H9 (cell line): ENCODE data around the gene ATRX. TPM values are rescaled to one million over a fixed set of nuclear protein-coding genes. Genes with fewer than 3 reads are reported as not detected.
"Not testable (repeated sequence)": the region's sequence is repeated elsewhere in the genome, so short reads cannot be mapped to it uniquely, and the experiment has no call there.

Experiments
- DNase-seq: peaks from one replicate; pipeline ENCODE4 v3.0.0-alpha.2; 2017
- H2AFZ ChIP-seq: one replicate; pipeline ENCODE4 v1.6.1; 2013; ENCODE audit warnings: mild to moderate bottlenecking, low read length, control low read depth, moderate library complexity
- H2AK5ac ChIP-seq: 2 replicates; pipeline ENCODE4 v1.6.1; 2013; ENCODE audit warnings: low read length, control low read depth, mixed read lengths; ENCODE audit not compliant: insufficient read length
- H2BK120ac ChIP-seq: one replicate; pipeline ENCODE4 v1.6.1; 2013; ENCODE audit warnings: low read depth, mild to moderate bottlenecking, low read length, control low read depth, inconsistent platforms; ENCODE audit not compliant: poor library complexity, severe bottlenecking
- H2BK12ac ChIP-seq: 2 replicates; pipeline ENCODE4 v1.6.1; 2013; ENCODE audit warnings: low read length, control low read depth, mixed read lengths, low read depth; ENCODE audit not compliant: insufficient read length
- H2BK15ac ChIP-seq: 2 replicates; pipeline ENCODE4 v1.6.1; 2013; ENCODE audit warnings: low read depth, low read length, control low read depth
- H2BK20ac ChIP-seq: one replicate; pipeline ENCODE4 v1.6.1; 2013; ENCODE audit warnings: low read depth, mild to moderate bottlenecking, low read length, control low read depth, inconsistent platforms; ENCODE audit not compliant: poor library complexity, severe bottlenecking
- H2BK5ac ChIP-seq: 2 replicates; pipeline ENCODE4 v1.6.1; 2013; ENCODE audit warnings: low read length, control low read depth, mixed read lengths; ENCODE audit not compliant: insufficient read length
- H3K14ac ChIP-seq: 2 replicates; pipeline ENCODE4 v1.6.1; 2013; ENCODE audit warnings: low read length, control low read depth; ENCODE audit not compliant: insufficient read depth
- H3K18ac ChIP-seq: 2 replicates; pipeline ENCODE4 v1.6.1; 2013; ENCODE audit warnings: low read depth, mild to moderate bottlenecking, mixed read lengths, low read length, control low read depth; ENCODE audit not compliant: insufficient read length
- H3K23ac ChIP-seq: 2 replicates; pipeline ENCODE4 v1.6.1; 2013; ENCODE audit warnings: low read length, control low read depth, mixed read lengths, low read depth; ENCODE audit not compliant: insufficient read length
- H3K23me2 ChIP-seq: 2 replicates; pipeline ENCODE4 v1.6.1; 2013; ENCODE audit warnings: low read depth, mild to moderate bottlenecking, mixed read lengths, low read length, control low read depth; ENCODE audit not compliant: insufficient read length, poor library complexity, severe bottlenecking
- H3K27ac ChIP-seq: 2 replicates; pipeline ENCODE4 v1.5.1; 2013; ENCODE audit warnings: low read length, control low read depth, mixed read lengths, low read depth; ENCODE audit not compliant: insufficient read length
- H3K27me3 ChIP-seq: 2 replicates; pipeline ENCODE4 v1.6.1; 2013; ENCODE audit warnings: low read length, control low read depth, inconsistent platforms; ENCODE audit not compliant: insufficient read depth
- H3K4ac ChIP-seq: 2 replicates; pipeline ENCODE4 v1.6.1; 2013; ENCODE audit warnings: low read depth, mild to moderate bottlenecking, control low read depth, inconsistent platforms, low read length, moderate library complexity
- H3K4me1 ChIP-seq: 2 replicates; pipeline ENCODE4 v1.6.1; 2013; ENCODE audit warnings: low read length, control low read depth, inconsistent platforms; ENCODE audit not compliant: insufficient read depth
- H3K4me2 ChIP-seq: 2 replicates; pipeline ENCODE4 v1.6.1; 2013; ENCODE audit warnings: low read length, control low read depth, mixed read lengths; ENCODE audit not compliant: insufficient read length, insufficient read depth
- H3K56ac ChIP-seq: 2 replicates; pipeline ENCODE4 v1.6.1; 2013; ENCODE audit warnings: low read depth, mild to moderate bottlenecking, mixed read lengths, low read length, control low read depth; ENCODE audit not compliant: insufficient read length
- H3K79me1 ChIP-seq: 2 replicates; pipeline ENCODE4 v1.6.1; 2013; ENCODE audit warnings: low read depth, mild to moderate bottlenecking, moderate library complexity, low read length, control low read depth, inconsistent platforms; ENCODE audit not compliant: insufficient read depth, poor library complexity, severe bottlenecking
- H3K79me2 ChIP-seq: 2 replicates; pipeline ENCODE4 v1.6.1; 2013; ENCODE audit warnings: low read length, control low read depth, inconsistent platforms; ENCODE audit not compliant: insufficient read depth
- H3K9ac ChIP-seq: 2 replicates; pipeline ENCODE4 v1.6.1; 2013; ENCODE audit warnings: low read length, control low read depth, mixed read lengths; ENCODE audit not compliant: insufficient read length; ENCODE audit errors: extremely low read depth
- H3K9me3 ChIP-seq: one replicate; pipeline ENCODE4 v1.6.1; 2013; ENCODE audit warnings: low read depth, low read length, inconsistent platforms; ENCODE audit not compliant: control insufficient read depth
- H3T11ph ChIP-seq: one replicate; pipeline ENCODE4 v1.6.1; 2013; ENCODE audit warnings: mild to moderate bottlenecking, low read length, control low read depth, inconsistent platforms
- H4K20me1 ChIP-seq: one replicate; pipeline ENCODE4 v1.6.1; 2013; ENCODE audit not compliant: control insufficient read depth, insufficient read length, insufficient read depth
- H4K5ac ChIP-seq: 2 replicates; pipeline ENCODE4 v1.6.1; 2013; ENCODE audit warnings: low read depth, mild to moderate bottlenecking, mixed read lengths, low read length, control low read depth; ENCODE audit not compliant: insufficient read length
- H4K8ac ChIP-seq: replicated peaks from 2 replicates; pipeline ENCODE4 v1.6.1; 2013; ENCODE audit warnings: low read length, control low read depth, mixed read lengths, low read depth; ENCODE audit not compliant: insufficient read length
- H4K91ac ChIP-seq: 2 replicates; pipeline ENCODE4 v1.6.1; 2013; ENCODE audit warnings: low read depth, mild to moderate bottlenecking, moderate library complexity, mixed read lengths, low read length, control low read depth; ENCODE audit not compliant: insufficient read length
- H3K27ac Mint-ChIP-seq, 3 experiments: 2 replicates in 2 of 3; 3 replicates in 1 of 3; pipeline ENCODE4 v1.8.0; 2020 to 2021; ENCODE audit warnings: mixed read lengths in 3 of 3, mild to moderate bottlenecking in 1 of 3, moderate library complexity in 1 of 3
- H3K27me3 Mint-ChIP-seq: 2 replicates; pipeline ENCODE4 v1.8.0; 2021; ENCODE audit warnings: low read depth, mild to moderate bottlenecking, moderate library complexity, mixed read lengths
- H3K36me3 Mint-ChIP-seq, 3 experiments: 2 replicates in 2 of 3; 3 replicates in 1 of 3; pipeline ENCODE4 v1.8.0; 2020 to 2021; ENCODE audit warnings: low read depth in 3 of 3, mixed read lengths in 3 of 3; ENCODE audit not compliant: insufficient read depth in 1 of 3
- H3K4me1 Mint-ChIP-seq, 2 experiments: 2 replicates each; pipeline ENCODE4 v1.8.0; 2020; ENCODE audit warnings: mixed read lengths in 2 of 2
- H3K4me3 Mint-ChIP-seq, 2 experiments: 2 replicates in 1 of 2; 3 replicates in 1 of 2; pipeline ENCODE4 v1.8.0; 2020 to 2021; ENCODE audit warnings: mild to moderate bottlenecking in 2 of 2, mixed read lengths in 2 of 2, moderate library complexity in 1 of 2
- H3K9me3 Mint-ChIP-seq, 2 experiments: 2 replicates in 1 of 2; 3 replicates in 1 of 2; pipeline ENCODE4 v1.8.0; 2020; ENCODE audit warnings: mild to moderate bottlenecking in 2 of 2, mixed read lengths in 2 of 2, moderate library complexity in 1 of 2
- WGBS: extraction: QIAGEN DNeasy Blood & Tissue Kit; methylation state at CpG from one replicate; pipeline ENCODE4 v1.1.7; 2013; ENCODE audit warnings: missing lambda C conversion rate, low lambda C conversion rate, mixed read lengths; ENCODE audit not compliant: insufficient read length; ENCODE audit errors: extremely low coverage; 5-methylcytosine and 5-hydroxymethylcytosine counted together
- total RNA-seq: library from RNA; stranded (reverse); gene quantifications from 2 replicates; pipeline ENCODE4 v1.2.1, GENCODE V29; 2021

The ATRX gene
- total RNA-seq, 1 experiment from 2014 or later = 76.0 TPM

DNA sequence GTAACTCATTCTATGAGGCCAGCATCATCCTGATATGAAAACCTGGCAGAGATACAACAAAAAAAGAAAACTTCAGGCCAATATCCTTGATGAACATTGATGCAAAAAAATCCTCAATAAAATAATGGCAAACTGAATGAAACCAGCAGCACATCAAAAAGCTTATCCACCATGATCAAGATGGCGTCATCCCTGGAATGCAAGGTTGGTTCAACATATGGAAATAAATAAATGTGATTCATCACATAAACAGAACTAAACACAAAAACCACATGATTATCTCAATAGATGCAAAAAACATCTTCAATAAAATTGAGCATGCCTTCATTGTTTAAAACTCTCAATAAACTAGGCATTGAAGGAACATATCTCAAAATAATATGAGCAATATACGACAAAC, 254.8 kb downstream of the ATRX start:
- not testable (repeated sequence) for H3K27ac Mint-ChIP-seq, H3K23ac ChIP-seq, H3K79me2 ChIP-seq, H3K4me3 Mint-ChIP-seq, H3K4ac ChIP-seq, H4K8ac ChIP-seq, H2BK12ac ChIP-seq, H3T11ph ChIP-seq, H3K27ac ChIP-seq, H2BK120ac ChIP-seq, H2BK15ac ChIP-seq, H3K27me3 Mint-ChIP-seq, H3K14ac ChIP-seq, H2AFZ ChIP-seq, DNase-seq, H3K9me3 ChIP-seq, H2BK5ac ChIP-seq, H4K5ac ChIP-seq, H3K9ac ChIP-seq, H2AK5ac ChIP-seq, H3K4me1 ChIP-seq, H3K27me3 ChIP-seq, H3K4me2 ChIP-seq, H3K18ac ChIP-seq, H2BK20ac ChIP-seq, H3K56ac ChIP-seq, H4K91ac ChIP-seq, H4K20me1 ChIP-seq, H3K79me1 ChIP-seq, H3K23me2 ChIP-seq
- Mint-ChIP-seq H3K36me3 (peaks cover 32 to 47% (median 43%) of the 10 kb centered on the region in 3 experiments), H3K4me1 (peaks cover 15 to 28% of the 10 kb centered on the region in 2 experiments), H3K9me3 (peaks cover 65 to 73% of the 10 kb centered on the region in 2 experiments)
- no CpG with 5 or more reads among the region's 2 CpGs for WGBS
